H1 (cell line): ENCODE results near the gene IFT20. TPM values are rescaled to one million over a fixed set of nuclear protein-coding genes. Genes with fewer than 3 reads are reported as not detected.

Experiments used
- CTCF ChIA-PET: fragments of 300-600 bp; sonication (Branson Sonifier 250); formaldehyde crosslinking; loops from one replicate; lab custom pipeline; 2021; ENCODE audit not compliant: partially characterized antibody; lab: Charles Lee
- POLR2A ChIA-PET: fragments of 300-600 bp; sonication (Branson Sonifier 250); formaldehyde crosslinking; loops from one replicate; lab custom pipeline; 2021; ENCODE audit warnings: inconsistent platforms; ENCODE audit not compliant: partially characterized antibody; lab: Charles Lee
- DNase-seq, 2 experiments: peaks; one replicate each; pipeline versions ENCODE4 v3.0.0 to v3.0.0-alpha.2; 2010 to 2022; ENCODE audit warnings: low spot score in 2 of 2, low read depth in 1 of 2, mixed read lengths in 1 of 2
- FAIRE-seq: peaks from 2 replicates; lab custom pipeline; 2011; peaks lifted over from hg19 to GRCh38; lab: Jason Lieb, UNC
- H2AFZ ChIP-seq: 2 replicates; pipeline ENCODE4 v1.8.1; 2012; ENCODE audit warnings: low read length, inconsistent platforms
- H2AK5ac ChIP-seq: 2 replicates; pipeline ENCODE4 v1.6.1; 2013; ENCODE audit warnings: low read depth, low read length
- H2BK120ac ChIP-seq: replicated peaks from 2 replicates; pipeline ENCODE3; 2013; ENCODE audit warnings: low read depth, low read length, inconsistent platforms
- H2BK12ac ChIP-seq: 2 replicates; pipeline ENCODE4 v1.6.1; 2013; ENCODE audit warnings: low read depth, low read length
- H2BK15ac ChIP-seq: 2 replicates; pipeline ENCODE4 v1.6.1; 2013; ENCODE audit warnings: low read length
- H2BK20ac ChIP-seq: 2 replicates; pipeline ENCODE4 v1.6.1; 2013; ENCODE audit warnings: low read length
- H2BK5ac ChIP-seq: 2 replicates; pipeline ENCODE4 v1.6.1; 2013; ENCODE audit warnings: low read depth, low read length
- H3K14ac ChIP-seq: 2 replicates; pipeline ENCODE4 v1.6.1; 2013; ENCODE audit warnings: inconsistent platforms; ENCODE audit not compliant: insufficient read length
- H3K18ac ChIP-seq: 2 replicates; pipeline ENCODE4 v1.6.1; 2013; ENCODE audit warnings: low read length; ENCODE audit errors: extremely low read depth
- H3K23ac ChIP-seq: 2 replicates; pipeline ENCODE4 v1.6.1; 2013; ENCODE audit warnings: inconsistent platforms; ENCODE audit not compliant: insufficient read length
- H3K23me2 ChIP-seq: 2 replicates; pipeline ENCODE4 v1.6.1; 2013; ENCODE audit warnings: low read depth, low read length
- H3K27ac ChIP-seq: 2 replicates; pipeline ENCODE4 v1.6.1; 2011; ENCODE audit warnings: low read depth, low read length, inconsistent platforms
- H3K27me3 ChIP-seq, 4 experiments: replicated peaks in 1 of 4; 1 replicate in 1 of 4; 2 replicates in 3 of 4; pipeline versions ENCODE4 v1.6.1 to v1.8.1; 2011 to 2013; ENCODE audit warnings: low read length in 3 of 4, mild to moderate bottlenecking in 3 of 4, inconsistent platforms in 2 of 4, mixed read lengths in 2 of 4, moderate library complexity in 1 of 4; ENCODE audit not compliant: control insufficient read depth in 3 of 4, insufficient read depth in 3 of 4; ENCODE audit errors: extremely low read depth in 1 of 4
- H3K36me3 ChIP-seq, 4 experiments: 2 replicates each; pipeline versions ENCODE4 v1.6.1 to v1.8.1; 2011 to 2013; ENCODE audit warnings: mild to moderate bottlenecking in 4 of 4, low read length in 3 of 4, moderate library complexity in 2 of 4, control low read depth in 1 of 4, inconsistent platforms in 1 of 4; ENCODE audit not compliant: insufficient read depth in 4 of 4, control insufficient read depth in 2 of 4
- H3K4ac ChIP-seq: replicated peaks from 2 replicates; pipeline ENCODE3; 2013; ENCODE audit warnings: low read length, low read depth, mixed read lengths, inconsistent platforms; ENCODE audit not compliant: insufficient read length
- H3K4me1 ChIP-seq, 4 experiments: replicated peaks in 1 of 4; 1 replicate in 1 of 4; 2 replicates in 3 of 4; pipeline versions ENCODE4 v1.6.1 to v1.8.1; 2011 to 2013; ENCODE audit warnings: low read length in 3 of 4, inconsistent platforms in 2 of 4, mixed read lengths in 1 of 4; ENCODE audit not compliant: insufficient read depth in 4 of 4, control insufficient read depth in 3 of 4
- H3K4me2 ChIP-seq, 2 experiments: 2 replicates each; pipeline versions ENCODE4 v1.6.1 to v1.8.1; 2011 to 2013; ENCODE audit warnings: low read depth in 2 of 2, low read length in 2 of 2, control low read depth in 1 of 2, inconsistent platforms in 1 of 2, mild to moderate bottlenecking in 1 of 2; ENCODE audit not compliant: insufficient read depth in 1 of 2
- H3K4me3 ChIP-seq, 4 experiments: fragments of 200-600, 300-600 bp in 1 of 4; sonication (generic), shearing (Covaris generic), sonication (Bioruptor Twin) in 1 of 4; 2 replicates each; pipeline versions ENCODE4 v1.5.1 to v1.8.1; 2011 to 2016; ENCODE audit warnings: low read length in 4 of 4, low read depth in 3 of 4, control low read depth in 2 of 4, inconsistent platforms in 2 of 4, mild to moderate bottlenecking in 2 of 4, mixed read lengths in 1 of 4, moderate library complexity in 1 of 4; ENCODE audit not compliant: insufficient read depth in 2 of 4; ENCODE audit errors: extremely low read depth in 1 of 4
- H3K56ac ChIP-seq: replicated peaks from 2 replicates; pipeline ENCODE3; 2013; ENCODE audit warnings: low read depth, mild to moderate bottlenecking, mixed read lengths, low read length, inconsistent platforms; ENCODE audit not compliant: insufficient read length
- H3K79me1 ChIP-seq: 2 replicates; pipeline ENCODE4 v1.6.1; 2013; ENCODE audit warnings: low read depth, low read length, control low read depth
- H3K79me2 ChIP-seq, 2 experiments: 2 replicates each; pipeline versions ENCODE4 v1.6.1 to v1.8.1; 2012 to 2013; ENCODE audit warnings: low read length in 2 of 2, mild to moderate bottlenecking in 2 of 2, inconsistent platforms in 1 of 2; ENCODE audit not compliant: insufficient read depth in 2 of 2, control insufficient read depth in 1 of 2
- H3K9ac ChIP-seq, 4 experiments: replicated peaks in 1 of 4; 1 replicate in 1 of 4; 2 replicates in 3 of 4; pipeline versions ENCODE4 v1.6.1 to v1.8.1; 2011 to 2013; ENCODE audit warnings: low read depth in 3 of 4, low read length in 3 of 4, control low read depth in 2 of 4, mild to moderate bottlenecking in 2 of 4, moderate library complexity in 2 of 4, inconsistent platforms in 1 of 4; ENCODE audit errors: extremely low read depth in 1 of 4
- H3K9me3 ChIP-seq, 2 experiments: 2 replicates each; pipeline versions ENCODE4 v1.6.1 to v1.8.1; 2012 to 2013; ENCODE audit warnings: mild to moderate bottlenecking in 2 of 2, moderate library complexity in 2 of 2, control low read depth in 1 of 2, inconsistent platforms in 1 of 2, low read depth in 1 of 2, low read length in 1 of 2, mixed read lengths in 1 of 2; ENCODE audit not compliant: insufficient read depth in 2 of 2
- H4K20me1 ChIP-seq, 2 experiments: replicated peaks in 1 of 2; 2 replicates each; pipeline versions ENCODE3 to v1.8.1; 2011 to 2013; ENCODE audit warnings: inconsistent platforms in 2 of 2, low read length in 2 of 2, mild to moderate bottlenecking in 1 of 2; ENCODE audit not compliant: insufficient read depth in 2 of 2, control insufficient read depth in 1 of 2
- H4K5ac ChIP-seq: 2 replicates; pipeline ENCODE4 v1.6.1; 2013; ENCODE audit warnings: low read length, low read depth, mixed read lengths, inconsistent platforms; ENCODE audit not compliant: insufficient read length
- H4K8ac ChIP-seq: 2 replicates; pipeline ENCODE4 v1.8.0; 2013; ENCODE audit warnings: mild to moderate bottlenecking, moderate library complexity, low read length, inconsistent platforms; ENCODE audit not compliant: insufficient read depth; ENCODE audit errors: extremely low read depth
- H4K91ac ChIP-seq: replicated peaks from 2 replicates; pipeline ENCODE3; 2013; ENCODE audit warnings: low read length, mixed read lengths, inconsistent platforms; ENCODE audit not compliant: insufficient read length
- KDM5A ChIP-seq: fragments of 200-600 bp; IDR thresholded peaks from 2 replicates; pipeline ENCODE4 v1.7.1; 2012; ENCODE audit warnings: mild to moderate bottlenecking, low read length, inconsistent platforms, mixed read lengths
- POLR2A ChIP-seq, 2 experiments: IDR thresholded peaks; 1 replicate in 1 of 2; 2 replicates in 1 of 2; pipeline ENCODE4 v1.6.1; 2011; ENCODE audit warnings: low read depth in 2 of 2, low read length in 2 of 2, mild to moderate bottlenecking in 2 of 2; ENCODE audit errors: control extremely low read depth in 1 of 2
- WGBS, 2 experiments: shearing (Covaris generic) in 1 of 2; methylation state at CpG; one replicate each; pipeline versions ENCODE4 v1.1.6 to v1.1.7; 2013 to 2015; ENCODE audit warnings: low lambda C conversion rate in 2 of 2, mixed read lengths in 2 of 2, inconsistent platforms in 1 of 2, low coverage in 1 of 2, missing lambda C conversion rate in 1 of 2; ENCODE audit not compliant: insufficient replicate concordance in 2 of 2, insufficient coverage in 1 of 2, insufficient read length in 1 of 2; ENCODE audit errors: extremely low coverage in 1 of 2, missing lambda C conversion rate in 1 of 2; 5-methylcytosine and 5-hydroxymethylcytosine counted together
- polyA plus RNA-seq, 7 experiments: library from polyadenylated mRNA; depleted of rRNA in 3 of 7; stranded (reverse) in 5 of 7; unstranded in 2 of 7; fragments of >200 nt in 5 of 7; fragments of 200-250 nt in 2 of 7; gene quantifications; 1 replicate in 5 of 7; 2 replicates in 1 of 7; 4 replicates in 1 of 7; pipeline versions ENCODE4 v1.2.1 to v1.2.3, GENCODE V29; 2011 to 2013; ENCODE audit warnings: missing spikeins in 2 of 7, mixed read lengths in 2 of 7
- total RNA-seq: library from RNA; stranded (reverse); fragmentation: NEBNext Ultra II Directional; extraction: Animal tissue kit (Norgen Biotek cat#: 25700); gene quantifications from 2 replicates; pipeline ENCODE4 v1.2.1, GENCODE V29; 2021

The IFT20 gene
- total and polyA plus RNA-seq, 2 of the 8 experiments (the other 6 are each of a cell fraction or from before 2014, with no cell fraction given), result 9.0 to 21.0 TPM

GRCh38 chr17:28345419-28346198, 10.3 kb upstream of the IFT20 start:
- no peak overlapping the region for H3K9ac ChIP-seq
- no peak overlapping the region for H3K4me2 ChIP-seq
- no peak for FAIRE-seq

More at GRCh38 chr17:28345419-28346198, 10.3 kb upstream of the IFT20 start:
- H2AK5ac ChIP-seq, result no peak overlapping the region
- no peak overlapping the region for H2BK20ac ChIP-seq
- CTCF ChIA-PET, result interaction anchor here (0.7 to 2.5 kb wide), 9 partner anchors 8 to 459 kb away, joined by 3 to 10 read pairs (median 5); partner anchors contain the start of gene TNFAIP1
- H2BK15ac ChIP-seq, result no peak overlapping the region
- H4K91ac ChIP-seq, result no peak overlapping the region
- H3K4me3 ChIP-seq, result no peak overlapping the region
- TF ChIP-seq POLR2A (IDR thresholded peaks at IDR 0.05; ENCODE audit: control extremely low read depth in 1 of 2, low read depth in 2 of 2, low read length in 2 of 2), result peak in 1 of 2 experiments; percentile 43; a peak in 1 of 3 replicates
- TF ChIP-seq KDM5A, result no peak
- H2BK12ac ChIP-seq, result no peak overlapping the region
- H3K18ac ChIP-seq, result no peak overlapping the region
- H3K9me3 ChIP-seq, result no peaks in the 10 kb centered on the region
- H3K79me2 ChIP-seq, result no peaks in the 10 kb centered on the region
- 91% methylated on average over 13 of the region's 13 CpGs; no CpG with 5 or more reads in 1 of the 2 experiments for WGBS, 2 experiments
- H3K14ac ChIP-seq, result no peak overlapping the region
- no peak overlapping the region for H3K27ac ChIP-seq
- DNase-seq, result no peak
- no peaks in the 10 kb centered on the region for H3K23me2 ChIP-seq
- no peak overlapping the region for H3K4ac ChIP-seq
- H2BK120ac ChIP-seq, result no peak overlapping the region
- H3K56ac ChIP-seq, result no peak overlapping the region
- no peak overlapping the region for H2AFZ ChIP-seq
- peaks cover 0 to 4% (median 0%) of the 10 kb centered on the region in 4 experiments; a peak in 3 of 7 replicates for H3K4me1 ChIP-seq
- no peaks in the 10 kb centered on the region for H3K27me3 ChIP-seq
- H4K8ac ChIP-seq, result no peak overlapping the region
- H4K5ac ChIP-seq, result no peak overlapping the region
- POLR2A ChIA-PET, result interaction anchor here (1.1 to 9.7 kb wide), 9 partner anchors 10 to 79 kb away, joined by 3 to 92 read pairs (median 6); partner anchors contain the start of genes IFT20, POLDIP2, TNFAIP1 and VTN
- H4K20me1 ChIP-seq, result peaks cover 11 to 15% of the 10 kb centered on the region in 2 experiments
- no peak overlapping the region for H3K23ac ChIP-seq
- H3K36me3 ChIP-seq, result peaks cover 20 to 56% (median 40%) of the 10 kb centered on the region in 4 experiments
- H2BK5ac ChIP-seq, result no peak overlapping the region
- no peaks in the 10 kb centered on the region for H3K79me1 ChIP-seq
